Upper lobe of left lung (tissue), 4 donors: ENCODE results near the gene ANO1.

ENCODE experiments used
- EP300 ChIP-seq, 4 donors: sonication (generic); formaldehyde crosslinking; IDR thresholded peaks; one replicate each; pipeline ENCODE4 v1.5.1; 2017; ENCODE audit warnings: antibody characterized with exemption in 4 of 4, control low read depth in 2 of 4
- POLR2A ChIP-seq, 4 donors: fragments of 450-650 bp; IDR thresholded peaks; one replicate each; pipeline ENCODE4 v1.5.1; 2016 to 2017; ENCODE audit warnings: antibody characterized with exemption in 4 of 4, mild to moderate bottlenecking in 2 of 4
- POLR2AphosphoS5 ChIP-seq, 2 donors: sonication (generic); formaldehyde crosslinking; IDR thresholded peaks; one replicate each; pipeline ENCODE4 v1.5.1; 2017; ENCODE audit warnings: antibody characterized with exemption in 2 of 2
- TF ChIP-seq, protein P1 (sequence below), 6 experiments: fragments of 450-650 bp in 4 of 6; fragments of 200-600 bp in 2 of 6; sonication (generic) in 2 of 6; IDR thresholded peaks; one replicate each; pipeline ENCODE4 v1.5.1; 2016 to 2019; ENCODE audit warnings: antibody characterized with exemption in 6 of 6

- TF ChIP-seq, protein P1, sequence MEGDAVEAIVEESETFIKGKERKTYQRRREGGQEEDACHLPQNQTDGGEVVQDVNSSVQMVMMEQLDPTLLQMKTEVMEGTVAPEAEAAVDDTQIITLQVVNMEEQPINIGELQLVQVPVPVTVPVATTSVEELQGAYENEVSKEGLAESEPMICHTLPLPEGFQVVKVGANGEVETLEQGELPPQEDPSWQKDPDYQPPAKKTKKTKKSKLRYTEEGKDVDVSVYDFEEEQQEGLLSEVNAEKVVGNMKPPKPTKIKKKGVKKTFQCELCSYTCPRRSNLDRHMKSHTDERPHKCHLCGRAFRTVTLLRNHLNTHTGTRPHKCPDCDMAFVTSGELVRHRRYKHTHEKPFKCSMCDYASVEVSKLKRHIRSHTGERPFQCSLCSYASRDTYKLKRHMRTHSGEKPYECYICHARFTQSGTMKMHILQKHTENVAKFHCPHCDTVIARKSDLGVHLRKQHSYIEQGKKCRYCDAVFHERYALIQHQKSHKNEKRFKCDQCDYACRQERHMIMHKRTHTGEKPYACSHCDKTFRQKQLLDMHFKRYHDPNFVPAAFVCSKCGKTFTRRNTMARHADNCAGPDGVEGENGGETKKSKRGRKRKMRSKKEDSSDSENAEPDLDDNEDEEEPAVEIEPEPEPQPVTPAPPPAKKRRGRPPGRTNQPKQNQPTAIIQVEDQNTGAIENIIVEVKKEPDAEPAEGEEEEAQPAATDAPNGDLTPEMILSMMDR (IDR thresholded peaks at IDR 0.05) = no peak
- TF ChIP-seq POLR2A (IDR thresholded peaks at IDR 0.05) = no peak
- no peak for TF ChIP-seq POLR2AphosphoS5 (IDR thresholded peaks at IDR 0.05)
- TF ChIP-seq EP300 (IDR thresholded peaks at IDR 0.05) = no peak
These were observed 68.2 kb downstream of the ANO1 start for GRCh38 chr11:70146299-70146698.
